Measurements from ENCODE around the gene GYS1.
"Not testable (repeated sequence)": the region's sequence is repeated elsewhere in the genome, so short reads cannot be mapped to it uniquely, and the experiment has no call there.

Gene GYS1

DNA sequence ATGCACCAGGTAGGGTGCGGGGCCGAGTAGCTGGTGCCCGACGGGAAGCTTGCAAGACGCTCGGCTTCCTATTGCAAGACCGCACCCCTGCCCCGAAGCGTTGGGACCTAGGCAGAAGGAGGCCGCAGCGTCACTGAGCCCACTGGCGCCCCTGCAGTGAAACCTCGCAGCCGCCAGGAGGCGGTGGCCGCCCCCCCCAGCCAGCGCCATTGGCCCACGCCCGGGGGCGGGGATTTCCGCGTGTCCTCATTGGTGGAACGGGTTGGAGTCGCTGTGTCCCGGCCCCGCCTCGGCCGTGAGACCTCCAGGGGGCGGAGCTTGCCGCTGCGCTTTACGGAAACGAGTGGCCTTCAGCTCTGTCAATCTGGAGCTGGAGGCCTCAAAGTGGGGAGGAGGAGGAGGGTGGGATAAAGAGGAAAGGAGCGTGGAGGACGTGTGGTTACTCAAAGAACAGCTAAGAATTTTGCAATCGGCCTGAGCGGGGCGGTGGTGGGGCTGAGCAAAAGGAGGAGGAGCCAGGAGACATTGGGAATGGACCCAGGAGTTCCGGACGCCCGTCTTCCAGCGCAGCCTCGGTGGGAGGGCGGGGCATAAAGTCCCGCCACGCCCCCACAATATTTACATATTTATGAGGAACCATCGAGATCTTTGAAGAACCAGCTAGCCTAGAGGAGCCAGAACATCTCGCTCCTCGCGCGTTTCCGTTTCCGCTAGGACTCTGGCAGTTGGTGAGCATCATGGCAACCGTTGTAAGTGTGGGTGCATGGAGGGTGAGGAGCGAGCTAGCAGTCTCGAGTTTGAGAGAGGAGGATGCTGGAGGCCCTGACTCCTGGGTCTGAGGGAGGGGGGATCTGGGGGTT lies at the start of gene GYS1, which contains the start of gene RUVBL2:
TSS of gene GYS1 (minus strand) at position 135 of the 860 bp plus-strand sequence. CDS start 197 bp downstream, outside the sequence.
TSS of gene RUVBL2 (plus strand) at position 713 of the 860 bp plus-strand sequence. CDS start at position 738, 25 bp downstream.
- ATAC-seq (peak; percentile 95), DNase-seq (peak; percentile 99 to 100)
- Mint-ChIP-seq H3K4me3 (peak within 1 kb of the TSS; percentile 90 to 92), H3K4me1 (peaks cover 75% of the 10 kb centered on the region), H3K9me3 (no peaks in the 10 kb centered on the region), H3K27me3 (no peaks in the 10 kb centered on the region), H3K27ac (peak within 1 kb of the TSS; percentile 95 to 98)

DNA sequence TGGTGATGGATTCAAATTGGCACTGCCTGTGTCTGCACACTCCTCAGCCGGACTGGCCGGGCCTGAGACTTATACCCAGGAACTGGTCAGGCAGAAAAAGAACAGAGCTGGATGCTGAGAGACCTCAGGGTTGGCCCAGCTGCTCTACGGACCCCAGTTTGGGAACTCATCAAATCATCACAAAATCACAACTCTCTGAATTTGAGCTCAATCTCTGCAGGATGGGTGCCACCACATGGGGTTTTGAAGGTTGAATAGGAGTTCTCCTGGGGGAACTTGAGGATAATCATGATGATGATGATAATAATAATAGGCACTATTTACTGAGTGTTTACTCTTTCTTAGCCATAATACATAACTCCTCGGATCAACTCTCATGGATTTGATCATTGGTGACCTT lies 49.6 kb upstream of the GYS1 start:
- H3K4me3 Mint-ChIP-seq, H3K27me3 Mint-ChIP-seq, H3K9me3 Mint-ChIP-seq, H3K27ac Mint-ChIP-seq, DNase-seq, ATAC-seq, H3K4me1 Mint-ChIP-seq: not testable (repeated sequence)

DNA sequence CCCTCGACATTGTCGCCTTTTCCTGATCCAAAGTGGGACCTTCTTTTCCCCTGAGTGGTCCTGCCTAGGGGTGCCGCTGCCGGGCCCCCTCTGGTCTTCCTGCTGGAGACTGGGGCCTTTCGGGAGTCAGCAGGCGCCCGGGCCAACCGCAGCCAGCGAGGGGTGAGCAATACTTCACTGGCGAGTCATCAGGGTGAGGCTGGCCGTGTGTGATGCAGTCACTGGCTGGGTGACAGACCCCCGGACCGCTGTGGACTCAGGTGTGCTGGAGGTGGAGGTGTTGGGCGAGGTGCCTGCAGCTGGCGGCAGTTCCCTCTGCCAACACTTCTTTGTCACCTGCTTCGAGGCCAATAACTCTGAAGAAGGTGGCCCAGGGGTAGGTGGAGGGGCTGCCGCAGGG lies 49.1 kb upstream of the GYS1 start:
- no peaks in the 10 kb centered on the region for H3K27me3 Mint-ChIP-seq
- ATAC-seq: no peak

GRCh38 chr19:49039736-49040135 lies 46.6 kb upstream of the GYS1 start:
- H3K9me3 Mint-ChIP-seq, H3K27me3 Mint-ChIP-seq, H3K4me1 Mint-ChIP-seq, H3K4me3 Mint-ChIP-seq, DNase-seq, H3K27ac Mint-ChIP-seq, ATAC-seq: not testable (repeated sequence)

More for the DNA sequence above, 49.1 kb upstream of the GYS1 start:
- H3K27ac Mint-ChIP-seq: no peak overlapping the region
- no peak for DNase-seq
- H3K4me3 Mint-ChIP-seq: no peak overlapping the region
- H3K4me1 Mint-ChIP-seq: no peaks in the 10 kb centered on the region
- no peaks in the 10 kb centered on the region for H3K9me3 Mint-ChIP-seq

GRCh38 chr19:49038557-49039276 lies 45.6 kb upstream of the GYS1 start:
- ATAC-seq, H3K9me3 Mint-ChIP-seq, H3K4me3 Mint-ChIP-seq, H3K27me3 Mint-ChIP-seq, H3K4me1 Mint-ChIP-seq, DNase-seq, H3K27ac Mint-ChIP-seq: not testable (repeated sequence)

DNA sequence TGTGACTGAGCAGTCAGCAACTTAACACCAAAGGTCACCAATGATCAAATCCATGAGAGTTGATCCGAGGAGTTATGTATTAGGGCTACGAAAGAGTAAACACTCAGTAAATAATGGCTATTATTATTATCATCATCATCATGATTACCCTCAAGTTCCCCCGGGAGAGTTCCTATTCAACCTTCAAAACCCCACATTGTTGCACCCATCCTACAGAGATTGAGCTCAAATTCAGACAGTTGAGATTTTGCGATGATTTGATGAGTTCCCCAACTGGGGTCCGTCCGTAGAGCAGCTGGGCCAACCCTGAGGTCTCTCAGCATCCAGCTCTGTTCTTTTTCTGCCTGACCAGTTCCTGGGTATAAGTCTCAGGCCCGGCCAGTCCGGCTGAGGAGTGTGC lies 45.0 kb upstream of the GYS1 start:
- H3K27ac Mint-ChIP-seq, ATAC-seq, H3K9me3 Mint-ChIP-seq, H3K4me1 Mint-ChIP-seq, H3K27me3 Mint-ChIP-seq, DNase-seq, H3K4me3 Mint-ChIP-seq: not testable (repeated sequence)

- peak; percentile 68 to 76 for DNase-seq
- H3K27me3 Mint-ChIP-seq, H3K4me3 Mint-ChIP-seq, H3K9me3 Mint-ChIP-seq, H3K4me1 Mint-ChIP-seq: not testable (repeated sequence)
- peak; percentile 75 for ATAC-seq
- peak within 1 kb of the TSS in 1 of 2 donors; percentile 82 for H3K27ac Mint-ChIP-seq
These were observed 43.7 kb upstream of the GYS1 start, which contains the start of gene CGB1 for GRCh38 chr19:49036815-49037214. Gene CGB1 (minus strand): TSS chr19:49036895. CDS start chr19:49036711, 184 bp downstream.

GRCh38 chr19:49031642-49032301 lies 38.7 kb upstream of the GYS1 start, which contains the start of gene CGB2:
Gene CGB2 (plus strand): TSS chr19:49031890. CDS start chr19:49032096, 206 bp downstream.
- peak; percentile 97 for ATAC-seq
- H3K9me3 Mint-ChIP-seq, H3K27me3 Mint-ChIP-seq: not testable (repeated sequence)
- Mint-ChIP-seq H3K4me1 (peaks cover 10% of the 10 kb centered on the region), H3K27ac (peak within 1 kb of the TSS; percentile 88 to 100), H3K4me3 (peak within 1 kb of the TSS; percentile 75 to 82)
- DNase-seq: peak; percentile 88 to 91

DNA sequence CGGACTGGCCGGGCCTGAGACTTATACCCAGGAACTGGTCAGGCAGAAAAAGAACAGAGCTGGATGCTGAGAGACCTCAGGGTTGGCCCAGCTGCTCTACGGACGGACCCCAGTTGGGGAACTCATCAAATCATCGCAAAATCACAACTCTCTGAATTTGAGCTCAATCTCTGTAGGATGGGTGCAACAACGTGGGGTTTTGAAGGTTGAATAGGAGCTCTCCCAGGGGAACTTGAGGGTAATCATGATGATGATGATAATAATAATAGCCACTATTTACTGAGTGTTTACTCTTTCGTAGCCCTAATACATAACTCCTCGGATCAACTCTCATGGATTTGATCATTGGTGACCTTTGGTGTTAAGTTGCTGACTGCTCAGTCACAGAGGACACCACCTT lies 37.2 kb upstream of the GYS1 start:
- H3K27me3 Mint-ChIP-seq: not testable (repeated sequence)

DNA sequence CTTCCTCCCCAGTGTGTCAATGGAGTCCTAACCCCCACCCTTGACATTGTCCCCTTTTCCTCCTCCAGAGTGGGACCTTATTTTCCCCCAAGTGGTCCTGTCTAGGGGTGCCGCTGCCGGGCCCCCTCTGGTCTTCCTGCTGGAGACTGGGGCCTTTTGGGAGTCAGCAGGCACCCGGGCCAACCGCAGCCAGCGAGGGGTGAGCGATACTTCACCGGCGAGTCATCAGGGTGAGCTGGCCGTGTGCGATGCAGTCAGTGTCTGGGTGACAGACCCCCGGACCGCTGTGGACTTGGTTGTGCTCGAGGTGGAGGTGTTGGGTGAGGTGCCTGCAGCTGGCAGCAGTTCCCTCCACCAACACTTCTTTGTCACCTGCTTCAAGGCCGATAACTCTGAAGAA lies 36.6 kb upstream of the GYS1 start:
- not testable (repeated sequence) for H3K27me3 Mint-ChIP-seq, DNase-seq, ATAC-seq, H3K4me3 Mint-ChIP-seq, H3K9me3 Mint-ChIP-seq
- H3K27ac Mint-ChIP-seq: peak overlapping the region in 1 of 2 donors; percentile 68
- H3K4me1 Mint-ChIP-seq: peaks cover 10% of the 10 kb centered on the region

More for the DNA sequence above, 37.2 kb upstream of the GYS1 start:
- not testable (repeated sequence) for H3K27ac Mint-ChIP-seq, H3K4me3 Mint-ChIP-seq, H3K9me3 Mint-ChIP-seq, DNase-seq, ATAC-seq
- H3K4me1 Mint-ChIP-seq: peaks cover 10% of the 10 kb centered on the region

GRCh38 chr19:49028686-49029085 lies 35.6 kb upstream of the GYS1 start:
- peaks cover 10% of the 10 kb centered on the region for H3K4me1 Mint-ChIP-seq
- H3K27me3 Mint-ChIP-seq, DNase-seq, ATAC-seq, H3K9me3 Mint-ChIP-seq, H3K27ac Mint-ChIP-seq, H3K4me3 Mint-ChIP-seq: not testable (repeated sequence)

DNA sequence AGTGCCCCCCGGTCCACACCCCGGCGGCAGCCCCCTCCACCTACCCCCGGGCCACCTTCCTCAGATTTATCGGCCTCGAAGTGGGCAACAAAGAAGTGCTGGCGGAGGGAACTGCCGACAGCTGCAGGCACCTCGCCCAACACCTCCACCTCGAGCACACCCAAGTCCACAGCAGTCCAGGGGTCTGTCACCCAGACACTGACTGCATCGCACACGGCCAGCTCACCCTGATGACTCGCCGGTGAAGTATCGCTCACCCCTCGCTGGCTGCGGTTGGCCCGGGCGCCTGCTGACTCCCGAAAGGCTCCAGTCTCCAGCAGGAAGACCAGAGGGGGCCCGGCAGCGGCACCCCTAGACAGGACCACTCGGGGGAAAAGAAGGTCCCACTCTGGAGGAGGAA lies 32.5 kb upstream of the GYS1 start:
- not testable (repeated sequence) for H3K27ac Mint-ChIP-seq

GRCh38 chr19:49025088-49025487 lies 32.0 kb upstream of the GYS1 start:
- H3K27ac Mint-ChIP-seq, H3K9me3 Mint-ChIP-seq, DNase-seq, H3K27me3 Mint-ChIP-seq, ATAC-seq, H3K4me3 Mint-ChIP-seq: not testable (repeated sequence)
- peaks cover 15% of the 10 kb centered on the region for H3K4me1 Mint-ChIP-seq

More for the DNA sequence above, 32.5 kb upstream of the GYS1 start:
- ATAC-seq, H3K27me3 Mint-ChIP-seq, H3K4me3 Mint-ChIP-seq, H3K9me3 Mint-ChIP-seq, DNase-seq: not testable (repeated sequence)
- H3K4me1 Mint-ChIP-seq: peaks cover 11% of the 10 kb centered on the region

- not testable (repeated sequence) for H3K27ac Mint-ChIP-seq, ATAC-seq, DNase-seq, H3K9me3 Mint-ChIP-seq, H3K4me3 Mint-ChIP-seq
- Mint-ChIP-seq H3K27me3 (peaks cover 13% of the 10 kb centered on the region), H3K4me1 (peaks cover 22% of the 10 kb centered on the region)
These were observed 31.1 kb upstream of the GYS1 start, which contains the start of gene CGB3 for GRCh38 chr19:49024233-49024632. Gene CGB3 (minus strand): TSS chr19:49024333. CDS start chr19:49023971, 362 bp downstream.

DNA sequence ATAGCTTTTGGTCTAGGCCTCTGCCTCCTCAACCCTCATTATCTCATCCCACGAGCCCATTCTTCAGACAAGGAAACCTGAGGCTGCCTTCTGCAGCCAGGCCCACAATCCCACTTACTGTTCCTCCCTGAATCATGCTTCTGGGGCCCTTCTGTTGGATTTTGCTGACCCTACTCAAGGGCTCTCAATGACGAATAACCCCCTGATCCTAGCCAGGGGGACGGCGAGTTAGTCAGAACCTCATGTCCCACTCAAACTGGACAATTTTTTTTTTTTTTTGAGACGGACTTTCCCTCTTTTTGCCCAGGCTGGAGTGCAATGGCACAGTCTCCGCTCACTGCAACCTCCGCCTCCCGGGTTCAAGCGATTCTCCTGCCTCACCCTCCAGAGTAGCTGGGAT lies 29.0 kb upstream of the GYS1 start:
- no peaks in the 10 kb centered on the region for H3K9me3 Mint-ChIP-seq
- H3K27me3 Mint-ChIP-seq: peaks cover 19% of the 10 kb centered on the region
- no peak for ATAC-seq
- DNase-seq: no peak
- no peak overlapping the region for H3K27ac Mint-ChIP-seq
- H3K4me3 Mint-ChIP-seq: no peak overlapping the region
- H3K4me1 Mint-ChIP-seq: peaks cover 33% of the 10 kb centered on the region
